ENCODE measurements around the gene XPNPEP2.

GRCh38 chrX:129726307-129727111, 12.3 kb upstream of the XPNPEP2 start:
- TF ChIP-seq NFIC (IDR thresholded peaks at IDR 0.05) (no peak), RAD21 (IDR thresholded peaks at IDR 0.05; ENCODE audit: low read depth) (peak; percentile 97)
- TF ChIP-seq, protein P1, sequence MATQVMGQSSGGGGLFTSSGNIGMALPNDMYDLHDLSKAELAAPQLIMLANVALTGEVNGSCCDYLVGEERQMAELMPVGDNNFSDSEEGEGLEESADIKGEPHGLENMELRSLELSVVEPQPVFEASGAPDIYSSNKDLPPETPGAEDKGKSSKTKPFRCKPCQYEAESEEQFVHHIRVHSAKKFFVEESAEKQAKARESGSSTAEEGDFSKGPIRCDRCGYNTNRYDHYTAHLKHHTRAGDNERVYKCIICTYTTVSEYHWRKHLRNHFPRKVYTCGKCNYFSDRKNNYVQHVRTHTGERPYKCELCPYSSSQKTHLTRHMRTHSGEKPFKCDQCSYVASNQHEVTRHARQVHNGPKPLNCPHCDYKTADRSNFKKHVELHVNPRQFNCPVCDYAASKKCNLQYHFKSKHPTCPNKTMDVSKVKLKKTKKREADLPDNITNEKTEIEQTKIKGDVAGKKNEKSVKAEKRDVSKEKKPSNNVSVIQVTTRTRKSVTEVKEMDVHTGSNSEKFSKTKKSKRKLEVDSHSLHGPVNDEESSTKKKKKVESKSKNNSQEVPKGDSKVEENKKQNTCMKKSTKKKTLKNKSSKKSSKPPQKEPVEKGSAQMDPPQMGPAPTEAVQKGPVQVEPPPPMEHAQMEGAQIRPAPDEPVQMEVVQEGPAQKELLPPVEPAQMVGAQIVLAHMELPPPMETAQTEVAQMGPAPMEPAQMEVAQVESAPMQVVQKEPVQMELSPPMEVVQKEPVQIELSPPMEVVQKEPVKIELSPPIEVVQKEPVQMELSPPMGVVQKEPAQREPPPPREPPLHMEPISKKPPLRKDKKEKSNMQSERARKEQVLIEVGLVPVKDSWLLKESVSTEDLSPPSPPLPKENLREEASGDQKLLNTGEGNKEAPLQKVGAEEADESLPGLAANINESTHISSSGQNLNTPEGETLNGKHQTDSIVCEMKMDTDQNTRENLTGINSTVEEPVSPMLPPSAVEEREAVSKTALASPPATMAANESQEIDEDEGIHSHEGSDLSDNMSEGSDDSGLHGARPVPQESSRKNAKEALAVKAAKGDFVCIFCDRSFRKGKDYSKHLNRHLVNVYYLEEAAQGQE (IDR thresholded peaks at IDR 0.05; ENCODE audit: low read depth): peak; percentile 83
